Esophagus muscularis mucosa (tissue), 4 donors: ENCODE results near the gene KCNK4.
A peak's percentile ranks its signal among the peaks of the same experiment; 100 is the strongest.

Source experiments
- CTCF ChIP-seq, 3 experiments: fragments of 200-600 bp in 2 of 3; fragments of 450-650 bp in 1 of 3; sonication (generic) in 2 of 3; IDR thresholded peaks; one replicate each; pipeline ENCODE4 v1.5.1; 2017 to 2019; ENCODE audit warnings: antibody characterized with exemption in 3 of 3, mild to moderate bottlenecking in 2 of 3, moderate library complexity in 1 of 3
- EP300 ChIP-seq: sonication (generic); formaldehyde crosslinking; IDR thresholded peaks from one replicate; pipeline ENCODE4 v1.6.1; 2017; ENCODE audit warnings: antibody characterized with exemption
- POLR2A ChIP-seq: fragments of 450-650 bp; IDR thresholded peaks from one replicate; pipeline ENCODE4 v1.6.1; 2017; ENCODE audit warnings: antibody characterized with exemption, moderate library complexity, mild to moderate bottlenecking, low read depth
- POLR2AphosphoS5 ChIP-seq, 2 donors: sonication (generic); formaldehyde crosslinking; IDR thresholded peaks; one replicate each; pipeline ENCODE4 v1.6.1; 2017; ENCODE audit warnings: antibody characterized with exemption in 2 of 2

DNA sequence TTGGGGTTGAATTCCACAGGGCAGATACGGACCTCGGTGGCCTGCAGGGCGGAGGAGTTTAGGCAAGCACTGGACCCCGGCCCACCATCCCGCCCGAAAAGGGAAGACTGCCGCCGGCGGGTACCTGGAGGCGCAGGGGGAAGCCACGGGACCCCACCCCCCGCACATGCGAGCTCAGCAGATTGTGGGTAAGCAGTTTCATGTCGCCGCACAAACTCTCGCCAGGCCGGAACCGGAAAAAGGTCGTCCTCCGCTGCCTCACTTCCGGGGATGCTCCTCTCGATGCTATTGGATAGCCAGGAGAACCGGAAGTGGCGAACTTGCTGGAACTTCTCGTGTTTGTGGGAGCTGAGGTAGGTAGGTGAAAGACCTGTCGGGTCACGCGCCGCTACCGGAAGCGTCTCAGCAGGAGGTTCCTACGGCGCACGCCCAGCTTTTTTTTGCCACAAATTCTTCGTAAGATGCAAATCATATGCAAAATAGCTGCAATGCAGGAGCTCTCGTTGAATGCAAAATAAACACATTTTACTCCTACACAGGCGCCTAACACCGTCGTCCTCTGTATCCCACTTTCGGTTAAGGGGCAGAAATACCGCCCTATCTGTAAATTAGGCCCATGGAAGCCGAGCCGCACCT is 26.3 kb downstream of the KCNK4 start, which contains the start of gene TRMT112:
- TF ChIP-seq CTCF (IDR thresholded peaks at IDR 0.05) (no peak), EP300 (peak; percentile 53), POLR2A (peak; percentile 77), POLR2AphosphoS5 (IDR thresholded peaks at IDR 0.05) (peak; percentile 97)
